Liver (tissue), 9 donors: ENCODE results near the gene FAR1. TPM values are rescaled to one million over a fixed set of nuclear protein-coding genes. Genes with fewer than 3 reads are reported as not detected.

Source experiments
- DNase-seq: peaks from one replicate; pipeline ENCODE4 v3.0.0-alpha.2; 2017; ENCODE audit warnings: low spot score
- H3K27ac ChIP-seq, 2 donors: one replicate each; pipeline ENCODE4 v1.7.0; 2013; ENCODE audit warnings: inconsistent platforms in 2 of 2, low read length in 2 of 2, control low read depth in 1 of 2, low read depth in 1 of 2, mild to moderate bottlenecking in 1 of 2
- H3K27me3 ChIP-seq, 4 donors: one replicate each; pipeline versions ENCODE4 v1.6.1 to v1.7.0; 2013; ENCODE audit warnings: low read length in 3 of 4, inconsistent platforms in 1 of 4, mild to moderate bottlenecking in 1 of 4, moderate library complexity in 1 of 4; ENCODE audit not compliant: control insufficient read depth in 4 of 4, insufficient read depth in 4 of 4
- H3K36me3 ChIP-seq, 4 donors: one replicate each; pipeline versions ENCODE4 v1.6.1 to v1.7.0; 2013; ENCODE audit warnings: low read length in 3 of 4, mild to moderate bottlenecking in 3 of 4, low read depth in 1 of 4, moderate library complexity in 1 of 4; ENCODE audit not compliant: control insufficient read depth in 4 of 4, insufficient read depth in 3 of 4
- H3K4me1 ChIP-seq, 4 donors: one replicate each; pipeline versions ENCODE4 v1.6.1 to v1.7.0; 2013; ENCODE audit warnings: low read length in 3 of 4, mild to moderate bottlenecking in 3 of 4, moderate library complexity in 1 of 4; ENCODE audit not compliant: control insufficient read depth in 4 of 4, insufficient read depth in 4 of 4
- H3K4me3 ChIP-seq, 3 donors: one replicate each; pipeline versions ENCODE4 v1.6.1 to v1.7.0; 2013; ENCODE audit warnings: low read length in 3 of 3, control low read depth in 1 of 3, low read depth in 1 of 3, mild to moderate bottlenecking in 1 of 3
- H3K9ac ChIP-seq, 2 donors: one replicate each; pipeline ENCODE4 v1.7.0; 2013; ENCODE audit warnings: low read length in 2 of 2, mild to moderate bottlenecking in 2 of 2, moderate library complexity in 2 of 2, control low read depth in 1 of 2, low read depth in 1 of 2
- H3K9me3 ChIP-seq, 4 donors: one replicate each; pipeline versions ENCODE4 v1.6.1 to v1.7.0; 2013; ENCODE audit warnings: low read length in 3 of 4; ENCODE audit not compliant: control insufficient read depth in 4 of 4
- EGR1 ChIP-seq, 2 donors: IDR thresholded peaks; 2 replicates each; pipeline ENCODE4 v1.6.1; 2016 to 2018; ENCODE audit warnings: antibody characterized with exemption in 2 of 2, low read depth in 2 of 2
- FOXA1 ChIP-seq: IDR thresholded peaks from 2 replicates; pipeline ENCODE4 v1.6.1; 2016; ENCODE audit warnings: antibody characterized with exemption
- FOXA2 ChIP-seq: IDR thresholded peaks from 2 replicates; pipeline ENCODE4 v1.6.1; 2016; ENCODE audit warnings: antibody characterized with exemption
- GABPA ChIP-seq, 2 donors: IDR thresholded peaks in 1 of 2; conservative IDR thresholded peaks in 1 of 2; 2 replicates each; pipeline ENCODE4 v1.6.1; 2016; ENCODE audit warnings: antibody characterized with exemption in 2 of 2, mild to moderate bottlenecking in 1 of 2, moderate library complexity in 1 of 2
- HNF4A ChIP-seq, 2 donors: conservative IDR thresholded peaks; 2 replicates each; pipeline ENCODE4 v1.6.1; 2016; ENCODE audit warnings: antibody characterized with exemption in 2 of 2, mild to moderate bottlenecking in 2 of 2
- HNF4G ChIP-seq: IDR thresholded peaks from 2 replicates; pipeline ENCODE4 v1.6.1; 2016; ENCODE audit warnings: antibody characterized with exemption
- JUND ChIP-seq, 2 donors: IDR thresholded peaks; 2 replicates each; pipeline ENCODE4 v1.6.1; 2016; ENCODE audit warnings: antibody characterized with exemption in 2 of 2
- NR2F2 ChIP-seq: IDR thresholded peaks from 2 replicates; pipeline ENCODE4 v1.6.1; 2016; ENCODE audit warnings: antibody characterized with exemption
- RAD21 ChIP-seq, 2 donors: IDR thresholded peaks; 2 replicates each; pipeline ENCODE4 v1.6.1; 2016; ENCODE audit warnings: antibody characterized with exemption in 2 of 2, mild to moderate bottlenecking in 2 of 2
- RXRA ChIP-seq, 2 donors: IDR thresholded peaks; 2 replicates each; pipeline ENCODE4 v1.6.1; 2017 to 2018; ENCODE audit warnings: antibody characterized with exemption in 2 of 2, mild to moderate bottlenecking in 1 of 2
- SP1 ChIP-seq: IDR thresholded peaks from 2 replicates; pipeline ENCODE4 v1.6.1; 2018; ENCODE audit warnings: antibody characterized with exemption, mild to moderate bottlenecking
- TAF1 ChIP-seq: conservative IDR thresholded peaks from 2 replicates; pipeline ENCODE4 v1.6.1; 2016; ENCODE audit warnings: antibody characterized with exemption, mild to moderate bottlenecking
- YY1 ChIP-seq: IDR thresholded peaks from 2 replicates; pipeline ENCODE4 v1.6.1; 2016; ENCODE audit warnings: antibody characterized with exemption, mild to moderate bottlenecking
- WGBS: extraction: QIAGEN DNeasy Blood & Tissue Kit; methylation state at CpG from one replicate; pipeline ENCODE4 v1.1.7; 2013; 5-methylcytosine and 5-hydroxymethylcytosine counted together
- polyA plus RNA-seq, 2 donors: library from polyadenylated mRNA; stranded (reverse) in 1 of 2; unstranded in 1 of 2; fragments of 200-250 nt in 1 of 2; fragments of >200 nt in 1 of 2; fragmentation: Nextera tagmentation in 1 of 2; extraction: Ambion mirVana in 1 of 2; gene quantifications; one replicate each; pipeline versions ENCODE4 v1.2.1 to v1.2.3, GENCODE V29; 2013 to 2015
- total RNA-seq, 2 donors: library from RNA; depleted of rRNA; stranded (reverse); fragments of >200 nt; gene quantifications; one replicate each; pipeline ENCODE4 v1.2.3, GENCODE V29; 2014
- TF ChIP-seq, protein P1 (sequence below): IDR thresholded peaks from 2 replicates; pipeline ENCODE4 v1.6.1; 2016; ENCODE audit warnings: antibody characterized with exemption, mild to moderate bottlenecking
- TF ChIP-seq, protein P2 (sequence below): IDR thresholded peaks from 2 replicates; pipeline ENCODE4 v1.6.1; 2016; ENCODE audit warnings: antibody characterized with exemption
- TF ChIP-seq, protein P3 (sequence below): IDR thresholded peaks from 2 replicates; pipeline ENCODE4 v1.6.1; 2016; ENCODE audit warnings: antibody characterized with exemption
- TF ChIP-seq, protein P4 (sequence below): fragments of 150-350 bp; IDR thresholded peaks from 2 replicates; pipeline ENCODE4 v1.5.1; 2017; ENCODE audit warnings: improper control_type of control experiment, low read depth, low read length; ENCODE audit not compliant: missing input control
- TF ChIP-seq, protein P5 (sequence below): IDR thresholded peaks from 2 replicates; pipeline ENCODE4 v1.6.1; 2016; ENCODE audit warnings: antibody characterized with exemption
- donor health status: healthy.
- donor health status: healthy.
- donor health status: healthy.
- donor health status: healthy.
- donor health status: healthy.

FAR1 gene
- total and polyA plus RNA-seq, 4 donors = 1.7 to 29.6 (median 5.5) TPM

DNA sequence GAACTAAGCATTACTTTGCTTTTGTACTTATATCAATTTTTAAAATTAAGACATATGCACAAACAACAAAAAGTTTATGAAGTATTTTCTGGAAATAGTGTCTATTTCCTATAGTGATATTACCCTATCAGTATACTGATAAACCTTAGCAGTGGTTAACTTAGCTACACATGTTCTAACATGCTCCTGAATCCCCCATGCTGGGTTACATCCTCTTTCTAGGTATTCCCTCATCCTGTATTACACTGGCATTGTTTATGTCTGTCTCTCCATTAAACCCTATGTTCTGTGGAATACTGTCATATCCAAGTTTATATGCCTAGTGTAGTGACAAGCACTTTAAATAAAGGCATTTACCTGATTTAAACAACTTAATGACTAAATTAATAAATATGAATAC lies 1.8 kb upstream of the FAR1 start:
- Histone ChIP-seq H3K27me3 (peaks cover 0 to 2% (median 0%) of the 10 kb centered on the region in 4 donors), H3K4me3 (no peak overlapping the region), H3K27ac (no peak overlapping the region), H3K36me3 (no peaks in the 10 kb centered on the region), H3K9me3 (peaks cover 0 to 2% (median 0%) of the 10 kb centered on the region in 4 donors), H3K9ac (no peak overlapping the region), H3K4me1 (peaks cover 0 to 2% (median 1%) of the 10 kb centered on the region in 4 donors)
- DNase-seq = no peak
- TF ChIP-seq, protein P1, sequence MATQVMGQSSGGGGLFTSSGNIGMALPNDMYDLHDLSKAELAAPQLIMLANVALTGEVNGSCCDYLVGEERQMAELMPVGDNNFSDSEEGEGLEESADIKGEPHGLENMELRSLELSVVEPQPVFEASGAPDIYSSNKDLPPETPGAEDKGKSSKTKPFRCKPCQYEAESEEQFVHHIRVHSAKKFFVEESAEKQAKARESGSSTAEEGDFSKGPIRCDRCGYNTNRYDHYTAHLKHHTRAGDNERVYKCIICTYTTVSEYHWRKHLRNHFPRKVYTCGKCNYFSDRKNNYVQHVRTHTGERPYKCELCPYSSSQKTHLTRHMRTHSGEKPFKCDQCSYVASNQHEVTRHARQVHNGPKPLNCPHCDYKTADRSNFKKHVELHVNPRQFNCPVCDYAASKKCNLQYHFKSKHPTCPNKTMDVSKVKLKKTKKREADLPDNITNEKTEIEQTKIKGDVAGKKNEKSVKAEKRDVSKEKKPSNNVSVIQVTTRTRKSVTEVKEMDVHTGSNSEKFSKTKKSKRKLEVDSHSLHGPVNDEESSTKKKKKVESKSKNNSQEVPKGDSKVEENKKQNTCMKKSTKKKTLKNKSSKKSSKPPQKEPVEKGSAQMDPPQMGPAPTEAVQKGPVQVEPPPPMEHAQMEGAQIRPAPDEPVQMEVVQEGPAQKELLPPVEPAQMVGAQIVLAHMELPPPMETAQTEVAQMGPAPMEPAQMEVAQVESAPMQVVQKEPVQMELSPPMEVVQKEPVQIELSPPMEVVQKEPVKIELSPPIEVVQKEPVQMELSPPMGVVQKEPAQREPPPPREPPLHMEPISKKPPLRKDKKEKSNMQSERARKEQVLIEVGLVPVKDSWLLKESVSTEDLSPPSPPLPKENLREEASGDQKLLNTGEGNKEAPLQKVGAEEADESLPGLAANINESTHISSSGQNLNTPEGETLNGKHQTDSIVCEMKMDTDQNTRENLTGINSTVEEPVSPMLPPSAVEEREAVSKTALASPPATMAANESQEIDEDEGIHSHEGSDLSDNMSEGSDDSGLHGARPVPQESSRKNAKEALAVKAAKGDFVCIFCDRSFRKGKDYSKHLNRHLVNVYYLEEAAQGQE = no peak
- TF ChIP-seq NR2F2 (no peak), GABPA (IDR thresholded peaks at IDR 0.05 in 1 of 2, conservative IDR thresholded peaks at IDR 0.05 in 1 of 2) (no peak), FOXA2 (no peak), YY1 (no peak), SP1 (no peak), TAF1 (no peak), RXRA (IDR thresholded peaks at IDR 0.05) (no peak), FOXA1 (no peak), HNF4G (no peak), EGR1 (IDR thresholded peaks at IDR 0.05; ENCODE audit: low read depth in 2 of 2) (no peak), HNF4A (conservative IDR thresholded peaks at IDR 0.05) (no peak), JUND (IDR thresholded peaks at IDR 0.05) (no peak)
- TF ChIP-seq, protein P2, sequence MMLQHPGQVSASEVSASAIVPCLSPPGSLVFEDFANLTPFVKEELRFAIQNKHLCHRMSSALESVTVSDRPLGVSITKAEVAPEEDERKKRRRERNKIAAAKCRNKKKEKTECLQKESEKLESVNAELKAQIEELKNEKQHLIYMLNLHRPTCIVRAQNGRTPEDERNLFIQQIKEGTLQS = no peak

DNA sequence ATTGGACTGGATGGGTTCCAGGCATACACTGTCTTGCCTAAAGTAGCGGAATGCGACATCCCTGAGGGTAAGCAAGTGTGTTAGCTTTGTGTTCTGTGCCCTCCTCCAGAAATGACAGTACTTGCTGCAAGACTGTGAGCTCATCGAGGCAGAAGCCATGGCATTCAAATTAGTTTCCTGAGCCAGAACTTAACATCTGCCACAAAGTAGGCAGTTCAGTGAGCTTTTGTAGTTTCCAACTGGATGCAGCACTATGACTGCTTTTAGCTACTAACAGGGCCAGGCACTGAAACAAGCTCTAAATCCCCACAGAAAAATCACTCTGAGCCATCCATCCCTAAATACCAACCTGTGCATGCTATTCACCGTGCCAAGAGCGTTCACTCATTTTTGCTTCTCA lies 1.2 kb upstream of the FAR1 start:
- 73% methylated on average over 5 of the region's 5 CpGs for WGBS
- no peak overlapping the region for H3K9ac ChIP-seq

More for the DNA sequence above, 1.2 kb upstream of the FAR1 start:
- TF ChIP-seq, protein P3, sequence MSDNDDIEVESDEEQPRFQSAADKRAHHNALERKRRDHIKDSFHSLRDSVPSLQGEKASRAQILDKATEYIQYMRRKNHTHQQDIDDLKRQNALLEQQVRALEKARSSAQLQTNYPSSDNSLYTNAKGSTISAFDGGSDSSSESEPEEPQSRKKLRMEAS = no peak
- TF ChIP-seq RAD21 (IDR thresholded peaks at IDR 0.05) (no peak), YY1 (no peak), HNF4A (conservative IDR thresholded peaks at IDR 0.05) (no peak), TAF1 (no peak), FOXA2 (no peak), RXRA (IDR thresholded peaks at IDR 0.05) (no peak), HNF4G (no peak), SP1 (no peak), NR2F2 (no peak), FOXA1 (no peak), JUND (IDR thresholded peaks at IDR 0.05) (no peak), EGR1 (IDR thresholded peaks at IDR 0.05; ENCODE audit: low read depth in 2 of 2) (no peak)
- TF ChIP-seq, protein P4, sequence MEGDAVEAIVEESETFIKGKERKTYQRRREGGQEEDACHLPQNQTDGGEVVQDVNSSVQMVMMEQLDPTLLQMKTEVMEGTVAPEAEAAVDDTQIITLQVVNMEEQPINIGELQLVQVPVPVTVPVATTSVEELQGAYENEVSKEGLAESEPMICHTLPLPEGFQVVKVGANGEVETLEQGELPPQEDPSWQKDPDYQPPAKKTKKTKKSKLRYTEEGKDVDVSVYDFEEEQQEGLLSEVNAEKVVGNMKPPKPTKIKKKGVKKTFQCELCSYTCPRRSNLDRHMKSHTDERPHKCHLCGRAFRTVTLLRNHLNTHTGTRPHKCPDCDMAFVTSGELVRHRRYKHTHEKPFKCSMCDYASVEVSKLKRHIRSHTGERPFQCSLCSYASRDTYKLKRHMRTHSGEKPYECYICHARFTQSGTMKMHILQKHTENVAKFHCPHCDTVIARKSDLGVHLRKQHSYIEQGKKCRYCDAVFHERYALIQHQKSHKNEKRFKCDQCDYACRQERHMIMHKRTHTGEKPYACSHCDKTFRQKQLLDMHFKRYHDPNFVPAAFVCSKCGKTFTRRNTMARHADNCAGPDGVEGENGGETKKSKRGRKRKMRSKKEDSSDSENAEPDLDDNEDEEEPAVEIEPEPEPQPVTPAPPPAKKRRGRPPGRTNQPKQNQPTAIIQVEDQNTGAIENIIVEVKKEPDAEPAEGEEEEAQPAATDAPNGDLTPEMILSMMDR = no peak
- TF ChIP-seq, protein P5, sequence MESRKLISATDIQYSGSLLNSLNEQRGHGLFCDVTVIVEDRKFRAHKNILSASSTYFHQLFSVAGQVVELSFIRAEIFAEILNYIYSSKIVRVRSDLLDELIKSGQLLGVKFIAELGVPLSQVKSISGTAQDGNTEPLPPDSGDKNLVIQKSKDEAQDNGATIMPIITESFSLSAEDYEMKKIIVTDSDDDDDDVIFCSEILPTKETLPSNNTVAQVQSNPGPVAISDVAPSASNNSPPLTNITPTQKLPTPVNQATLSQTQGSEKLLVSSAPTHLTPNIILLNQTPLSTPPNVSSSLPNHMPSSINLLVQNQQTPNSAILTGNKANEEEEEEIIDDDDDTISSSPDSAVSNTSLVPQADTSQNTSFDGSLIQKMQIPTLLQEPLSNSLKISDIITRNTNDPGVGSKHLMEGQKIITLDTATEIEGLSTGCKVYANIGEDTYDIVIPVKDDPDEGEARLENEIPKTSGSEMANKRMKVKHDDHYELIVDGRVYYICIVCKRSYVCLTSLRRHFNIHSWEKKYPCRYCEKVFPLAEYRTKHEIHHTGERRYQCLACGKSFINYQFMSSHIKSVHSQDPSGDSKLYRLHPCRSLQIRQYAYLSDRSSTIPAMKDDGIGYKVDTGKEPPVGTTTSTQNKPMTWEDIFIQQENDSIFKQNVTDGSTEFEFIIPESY = no peak
- TF ChIP-seq, protein P2 = no peak
- TF ChIP-seq, protein P1 = no peak
- no peaks in the 10 kb centered on the region for H3K36me3 ChIP-seq
- no peak overlapping the region for H3K27ac ChIP-seq
- H3K4me1 ChIP-seq = peaks cover 0 to 2% (median 1%) of the 10 kb centered on the region in 4 donors
- DNase-seq = no peak
- peaks cover 0 to 3% (median 0%) of the 10 kb centered on the region in 4 donors for H3K27me3 ChIP-seq
- H3K9me3 ChIP-seq = no peaks in the 10 kb centered on the region
- no peak overlapping the region for H3K4me3 ChIP-seq
